GM12891 (cell line): Measurements from ENCODE around the gene OR2B6. TPM values are rescaled to one million over a fixed set of nuclear protein-coding genes. Genes with fewer than 3 reads are reported as not detected.
"Not testable (repeated sequence)": the region's sequence is repeated elsewhere in the genome, so short reads cannot be mapped to it uniquely, and the experiment has no call there.

Experiments used
- DNase-seq: peaks from one replicate; pipeline ENCODE4 v3.0.0; 2011; ENCODE audit warnings: low spot score; ENCODE audit not compliant: insufficient read length
- FAIRE-seq: peaks from 2 replicates; lab custom pipeline; 2011; peaks lifted over from hg19 to GRCh38; lab: Jason Lieb, UNC
- PAX5 ChIP-seq: IDR thresholded peaks from 2 replicates; pipeline ENCODE4 v1.6.1; 2011; ENCODE audit warnings: low read length, moderate library complexity, mild to moderate bottlenecking; ENCODE audit not compliant: insufficient read depth, severe bottlenecking
- POLR2A ChIP-seq: IDR thresholded peaks from 2 replicates; pipeline ENCODE4 v1.6.1; 2011; ENCODE audit warnings: low read depth, low read length, control low read depth
- POLR2AphosphoS5 ChIP-seq: IDR thresholded peaks from 2 replicates; pipeline ENCODE4 v1.6.1; 2011; ENCODE audit warnings: low read depth, low read length, control low read depth
- POU2F2 ChIP-seq: IDR thresholded peaks from 2 replicates; pipeline ENCODE4 v1.6.1; 2011; ENCODE audit warnings: low read depth, mild to moderate bottlenecking, control low read depth, low read length, moderate library complexity
- SPI1 ChIP-seq: IDR thresholded peaks from 2 replicates; pipeline ENCODE4 v1.6.1; 2011; ENCODE audit warnings: low read depth, low read length, control low read depth
- TAF1 ChIP-seq: IDR thresholded peaks from 2 replicates; pipeline ENCODE4 v1.6.1; 2011; ENCODE audit warnings: low read depth, low read length, control low read depth
- polyA plus RNA-seq: library from polyadenylated mRNA; unstranded; fragments of >200 nt; gene quantifications from one replicate; pipeline ENCODE4 v1.2.1, GENCODE V29; 2012; ENCODE audit warnings: low read depth, missing spikeins, inconsistent platforms; ENCODE audit not compliant: missing spikeins

Gene OR2B6
- polyA plus RNA-seq, result 0.26 TPM

DNA sequence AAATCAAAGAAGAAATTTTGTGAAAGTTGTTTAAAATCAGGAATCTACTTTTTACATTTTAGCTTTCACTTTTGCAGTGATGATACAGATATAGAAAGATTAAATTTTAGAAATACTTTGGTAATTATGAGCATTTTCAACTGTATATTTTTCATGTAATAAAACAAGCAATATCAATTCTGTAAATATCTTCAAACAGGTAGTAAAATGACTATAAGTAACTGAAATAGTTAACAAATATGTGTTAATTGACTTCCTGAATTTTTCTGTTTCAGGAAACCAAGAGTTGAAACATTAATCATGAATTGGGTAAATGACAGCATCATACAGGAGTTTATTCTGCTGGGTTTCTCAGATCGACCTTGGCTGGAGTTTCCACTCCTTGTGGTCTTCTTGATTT, at the start of gene OR2B6:
Gene OR2B6, plus strand, starts transcription at position 301 of the 400 bp plus-strand sequence. Its CDS starts 0 bp downstream, at position 301.
- DNase-seq (no peak), FAIRE-seq (no peak)
- TF ChIP-seq PAX5 (no peak), POU2F2 (no peak), POLR2A (no peak), SPI1 (no peak), TAF1 (no peak), POLR2AphosphoS5 (no peak)

DNA sequence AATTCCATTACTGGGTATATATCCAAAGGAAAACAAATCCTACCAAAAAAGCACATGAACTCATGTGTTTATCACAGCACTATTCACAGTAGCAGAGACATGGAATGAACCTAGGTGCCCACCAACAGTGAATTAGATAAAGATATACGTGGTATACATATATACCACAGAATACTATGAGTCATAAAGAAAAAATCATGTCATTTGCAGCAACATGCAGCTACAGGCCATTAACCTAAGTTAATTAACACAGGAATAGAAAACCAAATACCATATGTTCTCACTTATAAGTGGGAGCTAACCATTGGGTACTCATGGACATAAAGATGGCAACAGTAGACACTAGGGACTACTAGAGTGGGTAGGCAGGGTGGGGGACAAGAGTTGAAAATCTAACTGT, 49.0 kb upstream of the OR2B6 start:
- TF ChIP-seq POLR2A (no peak), POU2F2 (no peak), PAX5 (no peak), TAF1 (no peak), POLR2AphosphoS5 (no peak), SPI1 (no peak)
- no peak for FAIRE-seq
- DNase-seq, result no peak

DNA sequence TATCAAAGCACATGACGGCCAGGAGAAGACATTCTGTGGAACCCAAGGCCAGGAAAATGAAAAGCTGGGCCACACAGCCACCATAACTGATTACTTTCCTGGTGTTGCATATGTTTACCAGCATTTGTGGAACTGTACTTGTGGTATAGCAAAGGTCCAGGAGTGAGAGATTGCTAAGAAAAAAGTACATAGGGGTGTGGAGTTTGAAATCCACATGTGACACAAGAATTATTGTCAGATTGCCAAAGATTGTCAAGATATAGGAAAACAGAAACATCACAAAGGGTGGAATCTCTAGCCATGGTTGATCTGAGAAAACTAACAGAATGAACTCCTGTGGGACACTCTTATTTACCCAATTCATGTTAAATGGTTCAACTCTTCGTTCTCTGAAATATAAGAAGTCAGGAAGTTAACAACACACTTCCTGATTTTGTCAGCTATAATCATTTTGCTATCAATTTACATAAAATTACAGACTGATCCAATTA, 45.0 kb upstream of the OR2B6 start, which contains the start of gene OR2B2:
Gene OR2B2, minus strand, starts transcription at position 441 of the 491 bp plus-strand sequence. Its CDS starts 77 bp downstream, at position 364.
- FAIRE-seq, result no peak
- TF ChIP-seq SPI1 (no peak), TAF1 (no peak), PAX5 (no peak), POLR2A (no peak), POU2F2 (no peak), POLR2AphosphoS5 (no peak)
- no peak for DNase-seq

DNA sequence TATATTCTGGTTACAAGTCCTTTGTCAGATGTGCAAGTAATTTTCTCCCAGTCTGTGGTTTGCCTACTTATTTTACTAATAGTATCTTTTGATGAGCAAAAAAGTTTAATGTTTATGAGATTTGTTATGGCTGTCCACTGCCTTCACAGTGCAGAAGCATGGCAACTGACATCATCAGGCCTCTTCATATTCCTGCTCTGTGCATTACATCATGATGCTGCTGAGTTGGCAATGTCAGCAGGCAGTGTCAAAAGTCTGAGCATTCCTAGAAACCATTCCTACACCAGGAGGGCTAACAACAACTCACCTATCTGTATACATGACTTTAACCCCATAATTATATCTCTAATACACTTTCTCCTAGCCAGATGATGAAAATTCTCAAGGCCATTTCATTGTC, 34.1 kb upstream of the OR2B6 start:
- FAIRE-seq (no peak), DNase-seq (no peak)
- TF ChIP-seq PAX5 (no peak), POLR2A (no peak), TAF1 (no peak), SPI1 (no peak), POU2F2 (no peak), POLR2AphosphoS5 (no peak)

DNA sequence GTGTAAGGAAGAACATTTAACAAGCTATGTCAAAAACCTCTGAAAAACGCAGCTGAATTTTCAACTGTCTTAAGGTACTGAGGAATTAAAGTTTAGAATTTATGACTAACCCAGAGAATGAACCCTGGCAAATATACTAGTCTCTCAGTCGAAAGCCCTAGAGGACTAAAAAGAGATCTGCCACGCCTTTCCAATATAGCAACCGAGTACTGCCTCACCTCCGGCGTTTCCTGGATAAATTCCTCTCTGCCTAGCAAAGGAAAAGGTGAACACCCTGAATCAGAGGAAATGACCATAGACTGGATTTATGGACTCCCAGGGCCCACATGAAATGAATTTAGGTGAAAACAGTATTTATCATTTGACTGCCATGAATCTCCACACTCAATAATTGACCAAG, 32.9 kb upstream of the OR2B6 start:
- FAIRE-seq, result no peak
- no peak for DNase-seq

GRCh38 chr6:27928041-27928440, 29.0 kb upstream of the OR2B6 start:
- FAIRE-seq, DNase-seq: not testable (repeated sequence)

More for the DNA sequence above, 32.9 kb upstream of the OR2B6 start:
- TF ChIP-seq POLR2A (no peak), TAF1 (no peak), PAX5 (no peak), POU2F2 (no peak), POLR2AphosphoS5 (no peak), SPI1 (no peak)

GRCh38 chr6:27929930-27930329, 27.1 kb upstream of the OR2B6 start:
- not testable (repeated sequence) for DNase-seq, FAIRE-seq

DNA sequence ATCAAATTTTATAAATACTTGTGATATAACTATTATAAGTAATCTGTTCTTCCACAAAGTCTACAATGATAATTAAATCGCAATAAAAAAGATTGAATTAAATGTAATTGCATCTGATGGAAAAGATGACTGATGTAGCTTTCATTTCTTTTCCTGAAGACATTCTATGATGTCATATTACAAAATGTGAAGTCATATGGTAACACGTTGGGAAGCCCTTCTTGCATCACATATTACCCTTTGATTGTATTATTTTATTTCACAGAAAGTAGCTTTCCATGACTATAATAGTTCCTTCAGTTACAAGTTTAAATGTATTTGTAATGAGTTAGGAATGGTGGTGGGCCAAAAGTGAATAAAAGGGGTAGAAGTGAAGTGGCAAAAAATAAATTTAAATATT, 25.8 kb upstream of the OR2B6 start:
- FAIRE-seq (no peak), DNase-seq (no peak)
- no peak for TF ChIP-seq PAX5
- TF ChIP-seq POLR2AphosphoS5, result no peak
- no peak for TF ChIP-seq POLR2A
- TF ChIP-seq POU2F2, result no peak
- TF ChIP-seq SPI1, result no peak
- no peak for TF ChIP-seq TAF1

- FAIRE-seq (no peak), DNase-seq (no peak)
These were observed 16.3 kb upstream of the OR2B6 start for GRCh38 chr6:27940766-27941165.

DNA sequence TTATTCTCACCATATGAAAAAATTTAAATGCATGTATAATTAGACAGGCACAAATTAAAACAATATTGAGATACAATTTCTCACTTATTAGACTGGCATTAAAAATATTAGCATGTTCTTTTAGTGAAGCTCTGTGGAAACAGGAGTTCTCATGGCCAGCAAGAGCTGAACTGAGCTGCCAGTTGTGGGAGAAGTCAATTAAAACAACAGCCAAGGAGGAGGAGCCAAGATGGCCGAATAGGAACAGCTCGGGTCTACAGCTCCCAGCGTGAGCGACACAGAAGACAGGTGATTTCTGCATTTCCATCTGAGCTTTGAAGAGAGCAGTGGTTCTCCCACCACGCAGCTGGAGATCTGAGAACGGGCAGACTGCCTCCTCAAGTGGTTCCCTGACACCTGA, 14.0 kb upstream of the OR2B6 start:
- not testable (repeated sequence) for FAIRE-seq, DNase-seq

More at GRCh38 chr6:27940766-27941165, 16.3 kb upstream of the OR2B6 start:
- TF ChIP-seq TAF1 (no peak), SPI1 (no peak), POLR2A (no peak), POLR2AphosphoS5 (no peak), PAX5 (no peak), POU2F2 (no peak)

DNA sequence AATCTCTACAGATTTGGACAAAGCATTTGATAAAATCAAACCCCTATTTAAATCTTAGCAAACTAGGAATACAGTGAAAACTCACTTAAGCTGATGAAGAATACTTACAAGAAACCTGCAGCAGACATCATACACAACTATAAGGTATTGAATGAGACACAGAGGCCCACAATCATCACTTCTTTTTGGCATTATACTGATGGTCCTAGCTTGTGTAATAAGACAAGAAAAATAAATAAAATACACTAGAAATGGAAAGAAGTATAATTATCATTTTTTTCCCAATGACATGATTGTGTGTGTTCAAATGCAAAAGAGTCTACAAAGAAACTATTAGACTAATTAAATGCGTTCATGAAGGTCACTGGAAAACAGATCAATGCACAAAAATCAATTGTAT, 8.8 kb upstream of the OR2B6 start:
- no peak for TF ChIP-seq POLR2AphosphoS5
- no peak for TF ChIP-seq TAF1
- TF ChIP-seq SPI1, result no peak
- no peak for TF ChIP-seq POLR2A
- no peak for TF ChIP-seq POU2F2
- no peak for TF ChIP-seq PAX5
- no peak for DNase-seq
- no peak for FAIRE-seq
